H1 (cell line): ENCODE data around the gene ASCL5. TPM values are rescaled to one million over a fixed set of nuclear protein-coding genes. Genes with fewer than 3 reads are reported as not detected.

Experiments
- CTCF ChIA-PET: fragments of 300-600 bp; sonication (Branson Sonifier 250); formaldehyde crosslinking; loops from one replicate; lab custom pipeline; 2021; ENCODE audit not compliant: partially characterized antibody; lab: Charles Lee
- POLR2A ChIA-PET: fragments of 300-600 bp; sonication (Branson Sonifier 250); formaldehyde crosslinking; loops from one replicate; lab custom pipeline; 2021; ENCODE audit warnings: inconsistent platforms; ENCODE audit not compliant: partially characterized antibody; lab: Charles Lee
- DNase-seq, 2 experiments: peaks; one replicate each; pipeline versions ENCODE4 v3.0.0 to v3.0.0-alpha.2; 2010 to 2022; ENCODE audit warnings: low spot score in 2 of 2, low read depth in 1 of 2, mixed read lengths in 1 of 2
- FAIRE-seq: peaks from 2 replicates; lab custom pipeline; 2011; peaks lifted over from hg19 to GRCh38; lab: Jason Lieb, UNC
- H2AFZ ChIP-seq: 2 replicates; pipeline ENCODE4 v1.8.1; 2012; ENCODE audit warnings: low read length, inconsistent platforms
- H2AK5ac ChIP-seq: 2 replicates; pipeline ENCODE4 v1.6.1; 2013; ENCODE audit warnings: low read depth, low read length
- H2BK120ac ChIP-seq: replicated peaks from 2 replicates; pipeline ENCODE3; 2013; ENCODE audit warnings: low read depth, low read length, inconsistent platforms
- H2BK12ac ChIP-seq: 2 replicates; pipeline ENCODE4 v1.6.1; 2013; ENCODE audit warnings: low read depth, low read length
- H2BK15ac ChIP-seq: 2 replicates; pipeline ENCODE4 v1.6.1; 2013; ENCODE audit warnings: low read length
- H2BK20ac ChIP-seq: 2 replicates; pipeline ENCODE4 v1.6.1; 2013; ENCODE audit warnings: low read length
- H2BK5ac ChIP-seq: 2 replicates; pipeline ENCODE4 v1.6.1; 2013; ENCODE audit warnings: low read depth, low read length
- H3K14ac ChIP-seq: 2 replicates; pipeline ENCODE4 v1.6.1; 2013; ENCODE audit warnings: inconsistent platforms; ENCODE audit not compliant: insufficient read length
- H3K18ac ChIP-seq: 2 replicates; pipeline ENCODE4 v1.6.1; 2013; ENCODE audit warnings: low read length; ENCODE audit errors: extremely low read depth
- H3K23ac ChIP-seq: 2 replicates; pipeline ENCODE4 v1.6.1; 2013; ENCODE audit warnings: inconsistent platforms; ENCODE audit not compliant: insufficient read length
- H3K23me2 ChIP-seq: 2 replicates; pipeline ENCODE4 v1.6.1; 2013; ENCODE audit warnings: low read depth, low read length
- H3K27ac ChIP-seq: 2 replicates; pipeline ENCODE4 v1.6.1; 2011; ENCODE audit warnings: low read depth, low read length, inconsistent platforms
- H3K27me3 ChIP-seq, 4 experiments: replicated peaks in 1 of 4; 1 replicate in 1 of 4; 2 replicates in 3 of 4; pipeline versions ENCODE4 v1.6.1 to v1.8.1; 2011 to 2013; ENCODE audit warnings: low read length in 3 of 4, mild to moderate bottlenecking in 3 of 4, inconsistent platforms in 2 of 4, mixed read lengths in 2 of 4, moderate library complexity in 1 of 4; ENCODE audit not compliant: control insufficient read depth in 3 of 4, insufficient read depth in 3 of 4; ENCODE audit errors: extremely low read depth in 1 of 4
- H3K36me3 ChIP-seq, 4 experiments: 2 replicates each; pipeline versions ENCODE4 v1.6.1 to v1.8.1; 2011 to 2013; ENCODE audit warnings: mild to moderate bottlenecking in 4 of 4, low read length in 3 of 4, moderate library complexity in 2 of 4, control low read depth in 1 of 4, inconsistent platforms in 1 of 4; ENCODE audit not compliant: insufficient read depth in 4 of 4, control insufficient read depth in 2 of 4
- H3K4ac ChIP-seq: replicated peaks from 2 replicates; pipeline ENCODE3; 2013; ENCODE audit warnings: low read length, low read depth, mixed read lengths, inconsistent platforms; ENCODE audit not compliant: insufficient read length
- H3K4me1 ChIP-seq, 4 experiments: replicated peaks in 1 of 4; 1 replicate in 1 of 4; 2 replicates in 3 of 4; pipeline versions ENCODE4 v1.6.1 to v1.8.1; 2011 to 2013; ENCODE audit warnings: low read length in 3 of 4, inconsistent platforms in 2 of 4, mixed read lengths in 1 of 4; ENCODE audit not compliant: insufficient read depth in 4 of 4, control insufficient read depth in 3 of 4
- H3K4me2 ChIP-seq, 2 experiments: 2 replicates each; pipeline versions ENCODE4 v1.6.1 to v1.8.1; 2011 to 2013; ENCODE audit warnings: low read depth in 2 of 2, low read length in 2 of 2, control low read depth in 1 of 2, inconsistent platforms in 1 of 2, mild to moderate bottlenecking in 1 of 2; ENCODE audit not compliant: insufficient read depth in 1 of 2
- H3K4me3 ChIP-seq, 4 experiments: fragments of 200-600, 300-600 bp in 1 of 4; sonication (generic), shearing (Covaris generic), sonication (Bioruptor Twin) in 1 of 4; 2 replicates each; pipeline versions ENCODE4 v1.5.1 to v1.8.1; 2011 to 2016; ENCODE audit warnings: low read length in 4 of 4, low read depth in 3 of 4, control low read depth in 2 of 4, inconsistent platforms in 2 of 4, mild to moderate bottlenecking in 2 of 4, mixed read lengths in 1 of 4, moderate library complexity in 1 of 4; ENCODE audit not compliant: insufficient read depth in 2 of 4; ENCODE audit errors: extremely low read depth in 1 of 4
- H3K56ac ChIP-seq: replicated peaks from 2 replicates; pipeline ENCODE3; 2013; ENCODE audit warnings: low read depth, mild to moderate bottlenecking, mixed read lengths, low read length, inconsistent platforms; ENCODE audit not compliant: insufficient read length
- H3K79me1 ChIP-seq: 2 replicates; pipeline ENCODE4 v1.6.1; 2013; ENCODE audit warnings: low read depth, low read length, control low read depth
- H3K79me2 ChIP-seq, 2 experiments: 2 replicates each; pipeline versions ENCODE4 v1.6.1 to v1.8.1; 2012 to 2013; ENCODE audit warnings: low read length in 2 of 2, mild to moderate bottlenecking in 2 of 2, inconsistent platforms in 1 of 2; ENCODE audit not compliant: insufficient read depth in 2 of 2, control insufficient read depth in 1 of 2
- H3K9ac ChIP-seq, 4 experiments: replicated peaks in 1 of 4; 1 replicate in 1 of 4; 2 replicates in 3 of 4; pipeline versions ENCODE4 v1.6.1 to v1.8.1; 2011 to 2013; ENCODE audit warnings: low read depth in 3 of 4, low read length in 3 of 4, control low read depth in 2 of 4, mild to moderate bottlenecking in 2 of 4, moderate library complexity in 2 of 4, inconsistent platforms in 1 of 4; ENCODE audit errors: extremely low read depth in 1 of 4
- H3K9me3 ChIP-seq, 2 experiments: 2 replicates each; pipeline versions ENCODE4 v1.6.1 to v1.8.1; 2012 to 2013; ENCODE audit warnings: mild to moderate bottlenecking in 2 of 2, moderate library complexity in 2 of 2, control low read depth in 1 of 2, inconsistent platforms in 1 of 2, low read depth in 1 of 2, low read length in 1 of 2, mixed read lengths in 1 of 2; ENCODE audit not compliant: insufficient read depth in 2 of 2
- H4K20me1 ChIP-seq, 2 experiments: replicated peaks in 1 of 2; 2 replicates each; pipeline versions ENCODE3 to v1.8.1; 2011 to 2013; ENCODE audit warnings: inconsistent platforms in 2 of 2, low read length in 2 of 2, mild to moderate bottlenecking in 1 of 2; ENCODE audit not compliant: insufficient read depth in 2 of 2, control insufficient read depth in 1 of 2
- H4K5ac ChIP-seq: 2 replicates; pipeline ENCODE4 v1.6.1; 2013; ENCODE audit warnings: low read length, low read depth, mixed read lengths, inconsistent platforms; ENCODE audit not compliant: insufficient read length
- H4K8ac ChIP-seq: 2 replicates; pipeline ENCODE4 v1.8.0; 2013; ENCODE audit warnings: mild to moderate bottlenecking, moderate library complexity, low read length, inconsistent platforms; ENCODE audit not compliant: insufficient read depth; ENCODE audit errors: extremely low read depth
- H4K91ac ChIP-seq: replicated peaks from 2 replicates; pipeline ENCODE3; 2013; ENCODE audit warnings: low read length, mixed read lengths, inconsistent platforms; ENCODE audit not compliant: insufficient read length
- EZH2 ChIP-seq: fragments of 200-600 bp; sonication (generic); IDR thresholded peaks from 2 replicates; pipeline ENCODE4 v1.7.1; 2012; ENCODE audit warnings: low read depth, mild to moderate bottlenecking, moderate library complexity, low read length, inconsistent platforms; ENCODE audit not compliant: severe bottlenecking
- HDAC2 ChIP-seq, 2 experiments: fragments of 300-600 bp in 1 of 2; sonication (generic) in 1 of 2; IDR thresholded peaks; 2 replicates each; pipeline ENCODE4 v1.6.1; 2011 to 2012; ENCODE audit warnings: low read depth in 2 of 2, low read length in 2 of 2, mild to moderate bottlenecking in 2 of 2, moderate library complexity in 2 of 2, borderline replicate concordance in 1 of 2, inconsistent platforms in 1 of 2
- RFX5 ChIP-seq: IDR thresholded peaks from 2 replicates; pipeline ENCODE4 v1.6.1; 2011; ENCODE audit warnings: low read depth, low read length, improper control_type of control experiment, borderline replicate concordance
- SIRT6 ChIP-seq: IDR thresholded peaks from one replicate; pipeline ENCODE4 v1.7.1; 2012; ENCODE audit warnings: low read length, inconsistent platforms
- TAF1 ChIP-seq: IDR thresholded peaks from 2 replicates; pipeline ENCODE4 v1.6.1; 2011; ENCODE audit warnings: mild to moderate bottlenecking, low read depth, low read length
- ZNF274 ChIP-seq: IDR thresholded peaks from 2 replicates; pipeline ENCODE4 v1.7.0; 2012; ENCODE audit warnings: low read length, borderline replicate concordance; ENCODE audit errors: extremely low read depth
- WGBS, 2 experiments: shearing (Covaris generic) in 1 of 2; methylation state at CpG; one replicate each; pipeline versions ENCODE4 v1.1.6 to v1.1.7; 2013 to 2015; ENCODE audit warnings: low lambda C conversion rate in 2 of 2, mixed read lengths in 2 of 2, inconsistent platforms in 1 of 2, low coverage in 1 of 2, missing lambda C conversion rate in 1 of 2; ENCODE audit not compliant: insufficient replicate concordance in 2 of 2, insufficient coverage in 1 of 2, insufficient read length in 1 of 2; ENCODE audit errors: extremely low coverage in 1 of 2, missing lambda C conversion rate in 1 of 2; 5-methylcytosine and 5-hydroxymethylcytosine counted together
- polyA plus RNA-seq, 7 experiments: library from polyadenylated mRNA; depleted of rRNA in 3 of 7; stranded (reverse) in 5 of 7; unstranded in 2 of 7; fragments of >200 nt in 5 of 7; fragments of 200-250 nt in 2 of 7; gene quantifications; 1 replicate in 5 of 7; 2 replicates in 1 of 7; 4 replicates in 1 of 7; pipeline versions ENCODE4 v1.2.1 to v1.2.3, GENCODE V29; 2011 to 2013; ENCODE audit warnings: missing spikeins in 2 of 7, mixed read lengths in 2 of 7
- total RNA-seq: library from RNA; stranded (reverse); fragmentation: NEBNext Ultra II Directional; extraction: Animal tissue kit (Norgen Biotek cat#: 25700); gene quantifications from 2 replicates; pipeline ENCODE4 v1.2.1, GENCODE V29; 2021

Gene ASCL5
- total and polyA plus RNA-seq, 2 of the 8 experiments (the other 6 are each of a cell fraction or from before 2014, with no cell fraction given), result 0.29 to 0.41 TPM

- no peak overlapping the region for H2BK20ac ChIP-seq
- no peak for DNase-seq
- no peak overlapping the region for H3K4ac ChIP-seq
- H2BK120ac ChIP-seq, result no peak overlapping the region
- H3K4me1 ChIP-seq, result no peaks in the 10 kb centered on the region
- no peak overlapping the region for H4K91ac ChIP-seq
- CTCF ChIA-PET, result interaction anchor here (0.9 to 5.8 kb wide), 8 partner anchors 11 to 86 kb away, joined by 3 to 32 read pairs (median 7); partner anchors contain the start of gene IGFN1
- H4K5ac ChIP-seq, result no peak overlapping the region
- no peak overlapping the region for H4K8ac ChIP-seq
- no peak for TF ChIP-seq RFX5
- TF ChIP-seq SIRT6, result no peak
- TF ChIP-seq ZNF274, result no peak
- no peak for TF ChIP-seq EZH2
- no peak for TF ChIP-seq HDAC2 (IDR thresholded peaks at IDR 0.05; ENCODE audit: borderline replicate concordance in 1 of 2, low read depth in 2 of 2, low read length in 2 of 2)
- TF ChIP-seq TAF1, result no peak
- TF ChIP-seq, all 59 proteins: peak for 0
- Histone ChIP-seq H2BK15ac (no peak overlapping the region), H3K27ac (no peak overlapping the region), H4K20me1 (peaks cover 7 to 16% of the 10 kb centered on the region in 2 experiments), H3K4me3 (no peak overlapping the region), H3K14ac (no peak overlapping the region), H3K18ac (no peak overlapping the region), H2BK5ac (no peak overlapping the region), H3K36me3 (peaks cover 21 to 81% (median 45%) of the 10 kb centered on the region in 4 experiments), H3K79me1 (no peaks in the 10 kb centered on the region; the same call in 1 of the 2 replicates), H2AK5ac (no peak overlapping the region), H3K79me2 (no peaks in the 10 kb centered on the region), H3K23me2 (no peaks in the 10 kb centered on the region), H3K56ac (no peak overlapping the region), H2BK12ac (no peak overlapping the region), H3K9me3 (no peaks in the 10 kb centered on the region), H3K23ac (no peak overlapping the region), H3K4me2 (no peak overlapping the region), H3K27me3 (no peaks in the 10 kb centered on the region), H3K9ac (no peak overlapping the region), H2AFZ (no peak overlapping the region)
- POLR2A ChIA-PET, result interaction anchor here (1.1 to 3.7 kb wide), 4 partner anchors 9 to 24 kb away, joined by 3 to 28 read pairs (median 3); partner anchors contain the start of gene ASCL5
- WGBS, 2 experiments, result 90% methylated on average over 5 of the region's 6 CpGs; no CpG with 5 or more reads in 1 of the 2 experiments
- no peak for FAIRE-seq
These were observed 11.4 kb upstream of the ASCL5 start for GRCh38 chr1:201138311-201138840.
